GM12873 (cell line): Measurements from ENCODE around the gene MST1.

Source experiments
- CTCF ChIP-seq: IDR thresholded peaks from 2 replicates; pipeline ENCODE4 v1.5.1; 2012; ENCODE audit warnings: low read depth, mild to moderate bottlenecking, moderate library complexity, low read length, control low read depth; ENCODE audit not compliant: insufficient read depth; ENCODE audit errors: missing control alignments

Gene MST1

DNA sequence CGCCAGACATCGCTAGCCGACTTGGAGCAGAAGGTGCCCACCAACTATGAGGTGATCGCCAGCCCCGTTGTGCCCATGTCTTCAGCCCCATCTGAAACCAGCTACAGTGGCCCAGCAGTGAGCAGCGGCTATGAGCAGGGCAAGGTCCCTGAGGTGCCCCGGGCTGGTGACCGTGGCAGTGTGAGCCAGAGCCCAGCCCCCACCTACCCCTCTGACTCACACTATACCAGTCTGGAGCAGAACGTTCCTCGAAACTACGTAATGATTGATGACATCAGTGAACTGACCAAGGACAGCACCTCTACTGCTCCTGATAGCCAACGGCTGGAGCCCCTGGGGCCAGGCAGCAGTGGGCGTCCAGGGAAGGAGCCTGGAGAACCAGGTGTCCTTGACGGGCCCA, 28.0 kb downstream of the MST1 start:
- TF ChIP-seq CTCF = no peak

DNA sequence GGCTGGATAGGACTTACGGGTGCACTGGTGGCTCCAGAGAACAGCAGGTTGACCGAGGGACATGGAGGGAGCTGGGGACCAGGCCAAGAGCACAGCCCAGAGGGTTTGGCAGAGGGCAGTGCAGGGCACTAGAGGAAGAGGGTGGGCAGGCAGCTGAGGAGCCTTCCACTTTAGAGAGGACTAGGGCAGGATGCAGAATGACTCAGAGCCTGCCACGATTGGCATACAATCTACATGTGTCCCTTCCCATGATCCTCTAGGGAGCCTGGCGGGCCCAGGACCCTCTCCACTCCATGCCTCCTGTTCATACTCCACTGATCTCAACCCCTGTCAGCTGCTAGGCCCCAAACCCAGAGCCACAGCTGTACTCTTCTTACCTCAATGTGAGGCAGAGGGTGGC, 29.5 kb downstream of the MST1 start:
- TF ChIP-seq CTCF = no peak

DNA sequence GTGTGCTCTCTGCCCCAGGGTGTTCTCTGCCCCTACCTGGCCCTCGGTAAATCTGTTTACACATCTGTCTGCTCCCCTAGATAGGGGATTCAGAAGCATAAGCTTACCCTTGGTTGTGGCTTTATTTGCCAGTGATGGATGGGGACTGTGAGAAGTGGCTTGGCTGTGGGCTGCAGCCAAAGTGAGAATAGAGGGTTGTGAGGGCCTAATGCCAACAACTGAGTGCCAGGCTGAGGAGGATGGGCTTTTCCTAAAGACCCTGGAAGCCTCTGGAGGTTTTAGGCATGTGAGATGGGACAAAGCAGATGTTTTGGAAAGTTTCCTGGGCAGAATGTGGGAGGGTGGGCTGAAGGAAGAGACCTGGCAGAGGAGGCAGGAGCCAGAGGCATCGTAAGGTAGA, 30.6 kb downstream of the MST1 start:
- no peak for TF ChIP-seq CTCF

DNA sequence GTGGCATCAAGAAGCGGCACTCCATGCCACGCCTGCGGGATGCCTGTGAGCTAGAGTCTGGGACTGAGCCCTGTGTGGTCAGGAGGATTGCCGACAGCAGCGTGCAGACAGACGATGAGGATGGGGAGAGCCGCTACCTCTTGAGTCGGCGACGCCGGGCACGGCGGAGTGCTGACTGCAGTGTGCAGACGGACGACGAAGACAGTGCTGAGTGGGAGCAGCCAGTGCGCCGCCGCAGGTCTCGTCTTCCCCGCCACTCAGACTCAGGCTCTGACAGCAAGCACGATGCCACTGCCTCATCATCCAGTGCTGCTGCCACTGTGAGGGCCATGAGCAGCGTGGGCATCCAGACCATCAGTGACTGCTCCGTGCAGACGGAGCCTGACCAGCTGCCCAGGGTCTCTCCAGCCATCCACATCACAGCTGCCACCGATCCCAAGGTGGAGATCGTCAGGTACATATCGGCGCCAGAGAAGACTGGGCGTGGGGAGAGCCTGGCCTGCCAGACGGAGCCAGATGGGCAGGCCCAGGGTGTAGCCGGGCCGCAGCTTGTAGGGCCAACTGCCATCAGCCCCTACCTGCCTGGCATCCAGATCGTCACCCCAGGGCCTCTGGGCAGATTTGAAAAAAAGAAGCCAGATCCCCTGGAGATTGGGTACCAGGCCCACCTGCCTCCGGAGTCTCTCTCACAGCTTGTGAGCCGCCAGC, 31.9 kb downstream of the MST1 start:
- TF ChIP-seq CTCF = no peak

GRCh38 chr3:49656541-49657112, 32.6 kb downstream of the MST1 start:
- no peak for TF ChIP-seq CTCF

DNA sequence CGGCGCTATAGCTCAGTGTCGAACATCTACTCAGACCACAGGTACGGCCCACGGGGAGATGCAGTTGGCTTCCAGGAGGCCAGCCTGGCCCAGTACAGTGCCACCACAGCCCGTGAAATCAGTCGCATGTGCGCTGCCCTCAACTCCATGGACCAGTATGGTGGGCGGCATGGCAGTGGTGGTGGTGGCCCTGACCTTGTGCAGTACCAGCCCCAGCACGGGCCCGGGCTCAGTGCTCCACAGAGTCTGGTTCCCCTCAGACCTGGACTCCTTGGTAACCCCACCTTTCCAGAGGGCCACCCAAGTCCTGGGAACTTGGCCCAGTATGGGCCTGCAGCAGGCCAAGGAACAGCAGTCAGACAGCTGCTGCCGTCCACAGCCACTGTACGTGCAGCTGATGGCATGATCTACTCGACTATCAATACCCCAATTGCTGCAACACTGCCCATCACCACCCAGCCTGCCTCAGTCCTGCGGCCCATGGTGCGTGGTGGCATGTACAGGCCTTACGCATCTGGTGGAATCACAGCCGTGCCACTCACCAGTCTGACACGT, 33.5 kb downstream of the MST1 start:
- TF ChIP-seq CTCF = no peak

DNA sequence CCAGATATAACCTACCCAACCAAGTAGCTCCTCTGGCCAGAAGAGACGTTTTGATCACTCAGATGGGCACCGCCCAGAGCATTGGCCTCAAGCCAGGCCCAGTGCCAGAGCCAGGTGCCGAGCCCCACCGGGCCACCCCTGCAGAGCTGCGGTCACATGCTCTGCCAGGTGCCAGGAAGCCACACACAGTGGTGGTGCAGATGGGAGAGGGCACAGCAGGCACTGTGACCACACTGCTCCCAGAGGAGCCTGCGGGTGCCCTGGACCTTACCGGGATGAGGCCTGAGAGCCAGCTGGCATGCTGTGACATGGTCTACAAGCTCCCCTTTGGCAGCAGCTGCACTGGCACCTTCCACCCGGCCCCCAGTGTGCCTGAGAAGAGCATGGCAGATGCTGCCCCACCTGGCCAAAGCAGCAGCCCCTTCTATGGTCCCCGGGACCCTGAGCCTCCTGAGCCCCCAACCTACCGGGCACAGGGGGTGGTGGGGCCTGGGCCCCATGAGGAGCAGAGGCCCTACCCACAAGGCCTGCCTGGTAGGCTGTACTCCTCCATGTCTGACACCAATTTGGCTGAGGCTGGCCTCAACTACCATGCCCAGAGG, 34.2 kb downstream of the MST1 start:
- TF ChIP-seq CTCF = no peak
